HG02938 (cell line): ENCODE measurements around the gene NUAK2.

ENCODE experiments used
- ATAC-seq: cut with Tn5 transposase; IDR thresholded peaks from one replicate; pipeline ENCODE4 v1.9.1; 2021; ENCODE audit warnings: mild to moderate bottlenecking, moderate library complexity; ENCODE audit not compliant: unreplicated experiment

NUAK2 gene

DNA sequence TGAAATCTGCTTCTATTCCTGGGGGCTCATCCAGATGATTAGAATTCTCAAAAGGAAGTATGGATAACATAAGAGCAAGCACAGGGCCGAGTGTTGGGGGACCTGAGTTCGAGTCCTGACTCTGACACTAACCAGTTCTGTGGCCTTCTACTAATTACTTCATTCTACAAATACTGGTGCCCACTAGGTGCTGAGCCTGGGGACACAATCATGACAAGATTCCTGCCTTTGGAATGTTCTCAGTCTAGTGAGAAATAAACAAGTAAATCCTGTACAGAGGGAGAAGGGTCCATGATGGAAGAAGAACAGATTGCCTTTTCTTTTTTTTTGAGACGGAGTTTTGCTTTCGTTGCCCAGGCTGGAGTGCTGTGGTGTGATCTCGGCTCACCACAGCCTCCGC, 2.2 kb upstream of the NUAK2 start:
- no peak for ATAC-seq

DNA sequence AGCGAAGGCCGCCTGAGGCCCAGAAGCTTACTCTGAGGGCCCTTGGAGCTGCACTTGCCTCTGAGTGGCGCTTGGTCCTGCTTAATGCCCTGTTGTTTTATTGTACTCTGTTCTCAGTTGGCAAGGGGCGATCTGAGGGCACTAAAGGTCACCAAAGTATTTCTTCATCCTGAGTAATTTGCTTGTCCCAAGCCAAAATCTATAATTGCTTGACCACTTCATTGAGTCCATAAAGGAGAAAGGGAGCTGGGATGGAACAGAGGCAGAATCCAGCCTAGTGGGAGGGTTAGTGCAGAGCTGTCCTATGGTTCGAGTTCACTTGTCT, 376 bp upstream of the NUAK2 start:
- ATAC-seq, result no peak

DNA sequence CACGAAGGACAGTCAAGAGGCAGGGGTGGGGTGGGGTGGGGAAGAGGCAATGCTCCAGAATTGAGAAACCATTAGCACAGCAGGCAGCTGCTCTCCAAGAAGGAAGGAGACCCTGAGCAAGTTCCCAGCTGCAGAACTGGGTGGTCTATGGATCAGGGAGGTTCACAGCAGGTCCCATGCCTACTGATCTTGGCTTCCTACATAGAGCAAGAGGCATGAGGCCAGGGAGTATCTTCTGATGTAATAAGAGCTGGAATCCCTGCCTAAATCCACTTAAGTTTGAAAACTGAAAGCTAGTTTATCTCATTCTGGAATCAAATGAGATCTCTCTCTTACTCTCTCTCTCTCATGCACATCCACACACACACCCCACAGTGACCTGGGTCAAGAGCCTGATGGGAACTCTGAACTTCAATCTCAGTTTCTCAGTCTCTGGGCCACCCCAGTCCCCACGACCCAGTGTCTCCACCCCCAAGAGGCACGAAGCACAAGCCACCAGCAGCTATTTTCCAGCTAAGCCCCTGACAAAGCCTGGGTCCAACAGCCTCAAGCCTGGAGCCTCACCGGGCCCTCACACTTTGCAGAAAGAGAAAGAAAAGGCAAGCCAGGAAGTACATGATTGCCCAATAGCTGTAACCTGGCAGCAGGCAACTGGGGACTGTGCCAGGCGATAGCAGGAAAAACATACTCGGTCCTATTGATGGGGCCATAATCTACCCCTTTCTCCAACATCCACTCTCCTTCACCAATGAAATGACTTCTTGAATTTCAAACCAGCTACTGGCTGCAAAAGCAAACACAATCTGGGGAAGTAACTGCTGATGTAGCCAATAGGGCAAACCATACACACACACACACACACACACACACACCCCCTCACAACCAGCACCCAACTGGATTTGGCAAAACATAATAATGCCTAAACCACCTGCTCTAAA, 2.2 kb downstream of the NUAK2 start:
- ATAC-seq, result no peak

DNA sequence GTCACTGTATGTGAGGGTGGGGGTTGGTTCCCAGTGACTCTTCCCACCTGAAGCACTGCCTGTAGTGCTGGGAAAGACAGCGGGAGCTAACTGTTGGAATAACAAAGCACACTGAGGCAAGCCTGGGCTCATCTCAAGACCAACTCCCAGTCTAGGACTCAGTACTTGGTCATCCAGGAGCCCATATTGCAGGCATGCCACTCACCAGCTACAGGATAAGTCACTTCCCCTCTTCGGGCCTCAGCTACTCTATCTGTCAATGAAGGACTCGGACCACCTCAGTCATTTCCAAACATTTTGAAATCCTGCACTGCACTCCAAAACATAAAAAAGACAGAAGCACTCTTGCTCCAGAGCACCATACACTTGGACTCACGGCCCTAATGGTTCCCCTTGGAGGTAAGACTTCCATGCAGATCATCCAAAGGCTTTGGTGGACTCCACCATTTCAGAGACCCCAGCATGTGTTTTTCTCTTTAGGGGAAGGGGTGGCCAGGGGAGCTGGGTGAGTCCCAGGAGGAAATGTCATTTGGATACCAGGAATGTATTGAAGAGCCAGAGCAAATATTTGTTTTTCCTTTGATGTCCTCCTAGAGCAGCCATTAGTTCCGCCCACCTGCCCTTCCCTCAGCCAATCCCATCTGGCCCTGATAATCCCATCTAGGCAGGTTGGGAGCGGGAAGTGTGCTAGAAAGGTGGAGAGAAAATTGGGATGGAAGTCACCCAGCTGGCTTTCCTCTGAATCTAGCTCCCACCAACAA, 3.1 kb downstream of the NUAK2 start:
- ATAC-seq, result no peak

DNA sequence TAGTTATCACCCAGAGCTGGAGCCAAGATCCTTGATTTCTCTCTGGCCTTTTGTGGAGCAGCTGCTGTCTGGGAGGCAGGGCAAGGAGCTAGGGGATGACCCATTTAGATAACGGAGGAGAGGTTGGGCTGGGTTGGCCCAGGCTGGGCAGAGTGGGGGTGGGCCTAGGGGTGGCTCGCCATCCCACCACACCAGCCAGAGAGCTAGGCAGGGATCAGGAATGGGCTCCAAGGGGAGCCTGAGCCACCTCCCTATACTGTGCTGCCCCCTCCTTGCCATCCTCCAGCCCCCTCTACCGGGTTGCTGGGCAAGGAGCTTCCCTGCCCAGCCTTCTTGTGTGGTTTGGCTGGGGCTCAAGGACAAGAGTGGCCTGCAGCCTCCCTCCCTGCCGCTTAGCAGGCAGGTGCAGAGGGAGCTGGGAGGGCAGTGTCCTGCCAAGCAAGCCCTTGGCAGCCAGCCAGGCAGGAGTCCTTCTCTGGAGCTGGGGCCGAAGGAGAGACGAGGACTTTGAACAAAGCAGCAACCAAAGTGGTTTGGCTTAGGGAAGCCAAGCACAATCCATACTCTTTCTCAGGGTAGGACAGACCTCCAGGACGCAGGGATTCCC, 4.1 kb downstream of the NUAK2 start:
- ATAC-seq, result no peak

DNA sequence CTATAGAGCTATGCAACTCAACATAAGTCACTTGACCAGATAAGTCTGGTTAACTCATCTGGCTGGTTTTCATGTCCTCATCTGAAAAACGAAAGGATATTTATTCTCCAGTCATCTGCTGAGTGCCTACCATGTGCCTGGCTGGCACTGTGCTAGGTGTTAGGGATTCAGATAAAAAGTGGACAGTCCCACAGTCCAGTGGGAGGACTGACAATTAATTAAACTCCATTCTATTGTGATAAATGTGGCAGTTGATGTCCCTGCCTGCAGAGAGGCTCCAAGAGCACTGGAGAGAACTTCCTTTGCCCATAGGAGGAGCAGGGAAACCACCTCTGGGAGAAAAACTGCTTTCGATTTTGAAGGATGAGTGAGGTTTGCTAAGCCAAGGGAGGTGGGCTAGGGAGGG, 5.4 kb downstream of the NUAK2 start:
- ATAC-seq, result no peak

DNA sequence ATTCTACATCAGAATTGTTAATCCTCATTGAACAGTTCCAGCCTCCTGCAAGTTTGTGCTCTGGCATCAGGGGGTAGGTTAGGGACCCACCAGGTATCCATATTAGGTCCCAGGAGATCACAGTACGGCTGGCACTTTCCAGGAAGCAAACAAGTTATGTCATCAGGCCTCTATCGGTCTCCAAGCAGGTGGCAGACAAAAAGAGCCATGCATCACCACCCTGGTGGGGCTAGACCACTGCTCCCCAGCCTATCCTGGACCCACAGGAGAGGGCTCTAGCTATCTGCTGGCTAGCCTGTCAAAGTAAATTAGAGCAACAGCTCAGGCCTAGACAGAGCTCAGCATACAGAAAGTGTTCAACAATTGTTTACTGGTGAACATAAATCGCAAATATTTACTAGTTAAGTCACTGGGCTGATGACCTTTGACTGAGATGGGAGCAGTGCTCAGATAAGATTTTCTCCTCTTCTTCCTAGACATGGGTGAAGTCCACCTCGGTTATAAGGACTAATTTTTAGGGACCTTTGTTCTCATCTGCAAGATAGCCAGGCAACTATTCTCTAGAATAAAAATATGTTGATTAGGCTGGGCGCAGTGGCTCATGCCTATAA, 6.4 kb downstream of the NUAK2 start:
- no peak for ATAC-seq

DNA sequence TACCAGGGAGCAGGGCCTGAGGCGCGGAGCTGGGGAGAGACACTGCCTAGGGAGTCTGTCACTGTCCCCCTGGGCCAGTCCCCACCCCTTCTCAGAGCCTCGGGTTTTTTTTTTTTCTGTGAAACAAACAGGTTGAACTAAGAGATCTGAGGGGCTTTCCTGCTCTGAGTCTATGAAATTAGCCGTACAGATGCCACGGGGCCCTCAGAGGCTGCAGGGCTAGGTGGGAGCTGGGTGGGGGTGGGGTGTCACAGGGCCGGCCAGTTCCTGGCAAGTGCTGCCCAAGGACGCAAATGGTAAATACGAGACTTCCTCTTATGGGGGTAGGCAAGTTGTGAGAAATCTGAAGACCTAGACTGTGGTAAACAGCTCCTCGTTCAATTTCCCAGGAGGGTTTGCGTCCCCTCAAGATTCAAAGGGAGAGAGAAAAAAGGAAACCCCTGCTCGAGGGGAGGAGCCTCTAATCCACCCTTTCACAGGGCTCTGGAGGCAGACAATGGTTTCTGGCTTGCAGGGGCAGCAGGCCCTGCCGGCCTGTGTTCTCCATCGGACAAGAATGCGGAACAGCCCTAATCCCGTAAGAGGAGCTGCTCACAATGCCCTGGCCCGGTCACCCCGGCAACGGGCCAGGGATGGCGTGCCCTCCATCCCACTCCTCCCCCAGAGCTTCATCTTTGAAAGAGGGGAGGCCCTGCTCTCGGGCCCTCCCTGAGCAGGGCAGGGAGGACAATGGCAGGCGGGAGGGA, 7.8 kb downstream of the NUAK2 start:
- no peak for ATAC-seq

DNA sequence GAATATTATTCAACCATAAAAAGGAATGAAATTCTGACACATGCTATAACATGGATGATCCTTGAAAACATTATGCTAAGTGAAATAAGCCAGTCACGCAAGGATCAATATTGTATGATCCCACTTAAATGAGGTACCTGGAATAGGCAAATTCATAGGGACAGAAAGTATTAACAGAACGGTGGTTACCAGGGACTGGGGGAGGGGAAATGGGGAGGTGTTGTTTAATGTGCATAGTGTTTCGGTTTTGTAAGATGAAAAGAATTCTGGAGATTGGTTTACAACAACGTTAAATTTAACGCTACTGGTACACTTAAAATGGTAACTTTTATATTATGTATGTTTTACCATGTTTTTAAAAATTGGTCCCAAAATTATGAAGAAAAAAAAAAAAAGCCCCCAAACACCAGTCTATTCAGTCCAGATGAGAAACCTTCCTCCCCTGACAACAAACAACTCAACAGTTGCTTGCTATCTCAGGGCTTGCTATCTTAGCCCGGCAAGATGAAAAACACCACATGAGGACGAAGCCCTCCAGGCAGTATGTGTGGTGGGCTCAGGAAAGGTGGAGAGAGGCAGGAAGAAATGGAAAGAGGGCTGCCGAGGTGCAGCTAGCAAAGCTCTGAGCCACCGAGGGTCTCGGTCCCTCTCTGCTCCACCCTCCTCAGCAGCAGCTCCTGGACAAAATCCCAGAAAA, 8.5 kb downstream of the NUAK2 start:
- no peak for ATAC-seq

DNA sequence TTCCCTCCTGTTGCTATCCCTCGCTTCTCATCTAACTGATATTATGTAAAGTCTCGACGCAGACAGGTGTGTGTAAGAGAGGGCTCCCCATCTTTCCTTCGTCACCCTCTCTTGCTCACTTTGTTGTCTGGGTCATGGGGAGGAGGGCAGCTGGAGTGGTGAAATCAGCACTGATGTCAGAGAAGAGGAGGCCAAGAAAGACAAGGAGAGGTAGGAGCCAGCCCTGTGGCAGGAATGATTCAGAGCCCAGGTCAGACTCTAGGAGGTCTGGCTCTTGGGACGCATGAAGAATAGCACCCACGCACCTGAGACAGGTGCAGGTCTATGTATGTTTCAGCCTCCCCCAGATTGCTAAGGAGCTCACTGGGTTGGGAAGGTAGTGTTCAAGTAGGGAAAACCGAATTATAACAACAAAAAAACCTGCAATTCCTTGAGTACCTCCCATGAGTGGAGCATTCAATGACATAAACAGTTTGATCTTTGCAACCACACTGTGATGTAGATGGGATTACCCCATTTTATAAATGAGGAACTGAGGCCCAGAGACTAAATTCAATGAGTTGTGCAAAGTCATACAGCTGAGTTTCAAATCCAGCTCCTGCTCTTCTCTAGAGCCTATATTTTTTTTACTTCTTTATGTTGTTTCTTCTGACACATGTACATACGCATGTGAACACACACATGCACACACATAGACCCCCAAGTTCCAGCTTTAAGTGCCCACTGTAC, 10.4 kb downstream of the NUAK2 start:
- no peak for ATAC-seq

DNA sequence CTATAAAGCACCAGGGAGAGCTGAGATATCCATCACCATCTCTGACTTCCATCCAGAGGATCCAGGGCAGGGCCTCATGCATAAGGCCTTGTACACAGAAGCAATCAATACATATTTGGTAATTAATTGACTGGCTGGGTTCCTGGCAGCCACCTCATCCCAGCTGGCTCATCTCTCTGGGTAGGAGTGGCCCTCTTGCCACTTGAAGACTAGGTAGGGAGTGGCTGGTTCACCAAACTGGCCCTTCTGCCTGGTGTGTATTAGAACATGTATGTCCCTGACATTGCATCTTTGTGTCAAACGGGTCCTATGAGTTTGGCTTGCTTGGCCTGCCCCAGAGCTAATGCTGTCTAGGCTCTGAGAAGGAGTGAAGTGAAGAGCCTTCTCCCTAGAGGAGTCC, 11.8 kb downstream of the NUAK2 start:
- no peak for ATAC-seq

DNA sequence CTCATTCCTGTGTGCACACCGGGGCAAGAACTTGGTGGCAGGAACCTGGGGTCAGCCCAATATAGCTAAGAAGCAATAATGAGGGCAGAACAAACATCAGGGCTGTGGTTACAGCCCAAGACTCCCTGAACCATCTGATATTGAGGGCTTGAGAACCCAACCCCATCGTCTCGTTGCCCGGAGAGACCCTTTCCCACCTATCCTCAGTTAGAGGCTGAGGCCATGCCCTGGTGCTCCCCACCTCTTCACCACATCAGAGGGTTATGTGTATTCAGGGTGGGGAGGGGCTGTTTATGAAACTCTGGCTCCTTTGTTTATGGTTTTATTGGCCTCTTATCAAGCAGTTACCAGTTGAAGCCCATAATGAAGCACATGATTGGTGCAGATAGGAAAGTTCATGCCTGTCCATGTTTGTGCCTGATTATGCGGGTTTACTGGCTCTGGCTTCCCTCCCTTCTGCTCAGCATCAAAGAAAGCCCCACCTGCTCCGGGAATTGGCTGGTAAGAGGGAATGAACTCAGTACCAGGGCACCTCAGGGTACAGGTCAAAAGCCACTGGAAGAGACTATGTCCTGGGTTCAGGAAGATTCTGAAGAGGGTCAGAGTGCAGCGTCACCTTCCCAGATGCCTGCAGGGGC, 14.5 kb downstream of the NUAK2 start:
- no peak for ATAC-seq

DNA sequence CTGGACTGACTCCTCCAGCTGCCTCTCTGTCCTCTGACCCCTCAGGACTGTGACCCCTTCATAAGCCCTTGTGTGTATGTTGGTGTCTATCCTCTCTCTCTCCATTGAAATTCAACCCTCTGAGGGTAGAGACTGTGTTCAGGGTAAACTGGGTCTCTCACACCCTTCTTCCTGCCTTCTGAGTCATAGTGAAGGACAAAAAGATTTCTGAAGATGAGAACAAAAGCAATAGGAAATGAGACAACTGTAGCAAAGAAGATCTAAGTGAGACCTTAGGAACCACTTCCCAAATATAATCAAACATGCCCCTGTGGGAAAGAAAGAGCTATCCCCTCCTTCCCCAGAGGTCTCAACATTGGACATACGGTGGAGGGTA, 16.9 kb downstream of the NUAK2 start:
- ATAC-seq, result no peak

DNA sequence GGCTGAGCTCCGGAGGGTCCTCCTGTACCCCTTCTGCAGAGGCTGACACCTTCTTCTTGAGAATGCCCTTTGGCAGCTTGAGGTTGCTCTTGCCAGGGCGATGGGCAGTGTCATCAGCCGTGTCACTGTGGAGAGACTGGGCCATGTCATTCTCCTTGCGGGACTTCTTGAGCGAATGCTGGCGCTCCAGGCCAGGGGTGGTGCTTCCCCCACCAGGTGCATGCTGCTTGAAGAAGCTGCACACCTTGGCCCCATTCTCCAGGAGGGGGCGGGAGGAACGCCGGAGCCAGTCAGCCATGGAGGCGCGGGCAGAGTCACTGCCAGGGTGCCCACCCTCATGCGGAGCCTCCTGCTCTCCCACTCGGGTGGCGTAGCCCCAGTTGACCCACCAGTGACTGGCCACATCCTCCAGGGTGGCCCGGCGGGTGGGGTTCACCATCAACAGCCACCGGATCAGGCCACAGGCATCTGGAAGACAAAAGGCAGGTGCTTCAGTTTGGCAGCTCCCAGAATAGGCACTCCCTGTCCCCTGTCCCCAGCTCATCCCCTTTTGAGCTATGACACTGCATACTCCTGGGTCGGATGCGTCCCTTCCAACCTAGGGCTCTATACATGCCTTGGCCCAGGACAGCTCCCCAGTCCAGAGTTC, 17.4 kb downstream of the NUAK2 start:
- ATAC-seq, result no peak

DNA sequence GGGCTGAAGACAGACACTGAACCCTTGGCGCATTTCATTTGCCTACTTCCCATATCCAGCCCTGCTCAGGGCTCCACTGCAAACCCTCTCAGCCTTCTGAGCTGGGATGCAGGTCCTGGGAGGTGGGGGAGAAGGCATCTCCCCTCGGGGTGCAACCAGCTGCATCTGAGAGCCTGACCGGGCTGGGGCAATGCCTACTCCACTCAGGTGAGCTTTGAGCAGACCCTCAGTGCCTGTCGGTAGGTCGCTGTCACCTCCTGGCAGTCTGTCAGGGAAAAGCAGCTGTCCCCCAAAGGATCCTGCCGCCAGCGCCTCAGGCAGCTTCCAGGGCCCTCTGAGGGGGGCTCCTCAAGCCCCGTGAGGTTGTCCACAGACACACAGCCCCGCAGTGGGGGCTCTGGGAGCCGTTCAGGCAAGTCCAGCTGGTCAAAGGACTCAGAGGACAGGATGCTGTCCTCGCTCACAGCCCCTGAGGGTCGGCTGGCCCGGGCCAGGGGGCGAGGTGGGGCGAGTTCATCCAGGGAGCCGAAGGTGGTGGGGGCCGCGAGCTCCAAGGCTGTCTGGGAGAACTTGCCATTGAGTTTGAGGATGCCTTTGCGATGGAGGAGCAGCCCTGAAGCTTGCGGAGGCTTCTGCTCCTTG, 18.2 kb downstream of the NUAK2 start:
- ATAC-seq, result no peak

DNA sequence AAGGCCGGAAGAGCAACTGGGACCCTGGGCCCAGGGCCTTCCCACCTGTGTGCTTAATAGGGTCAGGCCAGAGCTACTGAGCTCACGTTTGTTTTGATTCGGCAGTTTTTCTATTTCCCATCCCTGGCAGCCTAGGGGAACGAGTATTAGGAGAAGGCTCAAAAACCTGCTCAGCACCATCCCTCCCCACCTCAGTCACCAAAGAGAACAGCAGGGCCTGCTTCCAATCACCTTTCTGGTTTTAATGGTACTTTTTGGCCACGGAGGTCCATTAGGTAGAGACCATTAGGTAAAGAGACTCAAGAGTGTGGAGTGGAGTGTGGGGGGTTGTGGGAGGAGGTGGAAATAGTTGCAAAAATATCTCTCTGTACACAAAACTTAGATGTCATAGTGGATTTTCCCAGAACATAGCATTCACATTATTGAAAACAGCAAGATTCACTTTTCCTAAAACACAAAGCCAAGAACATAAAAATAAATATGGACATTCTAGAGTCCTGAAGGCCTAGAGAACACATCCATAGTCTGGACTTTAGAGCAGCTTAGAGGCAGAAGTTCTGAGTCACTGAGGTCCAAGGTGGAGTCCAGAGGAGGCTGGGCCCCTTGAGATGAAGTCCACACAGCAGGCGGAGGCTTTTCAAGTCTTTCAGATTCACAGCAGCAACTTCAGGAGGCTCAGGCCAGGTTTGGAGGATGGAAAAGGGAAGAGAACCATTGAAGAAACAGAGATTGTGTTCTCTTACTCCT, 19.5 kb downstream of the NUAK2 start:
- no peak for ATAC-seq

DNA sequence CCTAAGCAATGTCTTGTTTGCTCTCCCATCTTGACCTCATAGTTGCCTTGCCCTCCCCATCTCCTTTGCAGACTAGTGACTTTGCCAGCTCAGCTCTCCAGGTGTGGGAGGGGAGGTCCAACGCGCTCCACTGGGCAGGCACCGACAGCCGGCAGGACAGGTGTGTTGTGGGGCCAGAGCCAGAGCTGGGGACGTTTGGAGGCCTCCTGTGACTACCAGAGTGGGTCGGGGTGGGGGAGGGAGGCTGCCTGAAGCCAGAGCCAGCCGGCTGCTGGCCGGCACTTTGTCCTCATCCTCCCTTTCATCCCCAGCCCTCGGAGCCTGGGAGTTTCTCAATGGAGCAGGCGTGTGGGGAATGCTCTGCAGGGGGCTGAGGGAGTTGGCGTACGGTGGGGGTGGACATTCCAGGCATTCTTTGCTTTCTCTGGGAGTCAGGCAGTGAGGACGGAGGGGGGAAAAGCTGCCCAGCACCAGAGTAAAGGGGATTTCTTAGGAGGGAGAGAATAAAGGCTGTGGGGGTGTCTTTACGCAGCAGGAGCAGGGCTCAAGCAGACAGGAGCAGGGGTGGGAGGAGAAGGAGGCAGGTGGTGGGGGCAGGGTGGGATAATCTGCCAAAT, 20.2 kb downstream of the NUAK2 start:
- ATAC-seq, result no peak
